ENCODE data around the gene DNAH9.

DNAH9 gene

DNA sequence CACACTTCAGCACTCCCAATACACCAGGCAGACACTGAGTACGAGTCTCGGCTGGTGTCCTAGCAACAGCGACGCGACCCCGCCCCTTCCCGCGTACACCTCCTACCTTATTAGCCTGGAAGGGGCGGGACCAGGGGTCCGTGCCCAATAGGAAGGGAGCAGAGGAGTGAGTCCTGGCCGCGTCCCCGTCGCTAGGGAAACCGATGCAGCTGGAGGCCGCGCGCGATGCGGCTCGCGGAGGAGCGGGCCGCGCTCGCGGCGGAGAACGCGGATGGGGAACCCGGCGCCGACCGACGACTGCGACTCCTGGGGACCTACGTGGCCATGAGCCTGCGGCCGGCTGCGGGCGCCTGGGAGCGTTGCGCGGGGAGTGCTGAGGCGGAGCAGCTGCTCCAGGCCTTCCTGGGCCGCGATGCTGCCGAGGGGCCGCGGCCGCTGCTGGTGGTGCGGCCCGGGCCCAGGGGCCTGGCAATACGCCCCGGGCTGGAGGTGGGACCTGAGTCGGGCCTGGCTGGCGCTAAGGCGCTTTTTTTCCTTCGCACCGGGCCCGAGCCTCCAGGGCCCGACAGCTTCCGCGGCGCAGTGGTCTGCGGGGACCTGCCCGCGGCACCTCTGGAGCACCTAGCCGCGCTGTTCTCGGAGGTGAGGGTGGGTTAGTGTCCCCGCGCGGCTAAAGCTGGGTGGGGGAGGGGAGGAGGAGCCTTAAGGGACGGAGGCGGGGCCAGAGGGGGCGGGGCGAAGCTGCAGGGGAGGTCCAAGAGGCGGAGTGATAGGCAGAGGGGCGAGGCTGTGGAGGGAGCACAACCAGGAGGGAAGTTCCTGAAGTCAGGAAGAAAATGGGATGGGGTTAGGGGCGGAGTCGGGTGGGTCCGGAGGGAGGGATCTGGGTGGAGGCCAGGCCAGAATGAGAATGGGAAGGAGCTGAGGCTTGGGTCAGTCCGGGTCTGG, at the start of gene DNAH9:
Gene DNAH9 (plus strand): TSS at position 197 of the 948 bp plus-strand sequence. CDS start 29 bp downstream, at position 226.
- peak; percentile 81 for FAIRE-seq

DNA sequence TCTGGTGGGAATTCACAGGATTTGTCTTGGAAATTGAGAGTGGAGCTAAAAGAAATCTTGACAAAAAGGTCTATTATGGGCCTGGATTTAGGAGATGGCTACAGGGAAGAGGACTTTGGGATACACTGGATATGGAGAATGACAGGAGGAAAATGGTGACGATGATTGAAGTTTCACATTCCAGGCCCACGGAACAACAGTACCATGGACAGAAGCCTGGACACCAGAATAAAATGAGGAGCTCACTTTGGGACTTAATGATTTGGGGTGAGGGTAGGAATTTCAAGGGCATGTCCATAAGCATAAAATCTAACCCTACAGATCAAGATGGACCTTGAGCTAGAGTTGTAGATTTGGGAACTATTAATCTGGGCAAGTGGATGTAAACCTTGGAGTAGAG, 47.8 kb upstream of the DNAH9 start:
- no peak for FAIRE-seq

GRCh38 chr17:11551442-11551841, 46.8 kb upstream of the DNAH9 start:
- FAIRE-seq = no peak

- no peak for FAIRE-seq
These were observed 45.1 kb upstream of the DNAH9 start for GRCh38 chr17:11553135-11553534.

- FAIRE-seq = no peak
These were observed 44.2 kb upstream of the DNAH9 start for GRCh38 chr17:11554042-11554441.

- no peak for FAIRE-seq
These were observed 43.7 kb upstream of the DNAH9 start for GRCh38 chr17:11554542-11554941.

DNA sequence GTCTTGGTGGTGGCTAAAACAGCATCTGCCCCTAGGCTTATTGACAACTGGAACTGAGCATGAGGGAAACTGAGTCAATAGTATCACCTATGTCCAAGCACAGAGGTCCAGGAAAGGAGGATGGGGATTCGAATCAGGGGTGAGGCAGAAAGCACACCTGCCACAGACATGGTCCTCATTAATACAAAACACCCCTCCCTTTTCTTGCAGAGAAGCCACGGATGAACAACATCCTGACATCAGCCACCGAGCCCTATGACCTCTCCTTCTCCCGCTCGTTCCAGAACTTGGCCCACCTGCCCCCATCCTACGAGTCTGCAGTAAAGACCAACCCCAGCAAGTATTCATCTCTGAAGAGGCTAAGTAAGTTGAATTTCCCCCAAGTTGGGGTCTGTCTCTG, 42.7 kb upstream of the DNAH9 start:
- no peak for FAIRE-seq

DNA sequence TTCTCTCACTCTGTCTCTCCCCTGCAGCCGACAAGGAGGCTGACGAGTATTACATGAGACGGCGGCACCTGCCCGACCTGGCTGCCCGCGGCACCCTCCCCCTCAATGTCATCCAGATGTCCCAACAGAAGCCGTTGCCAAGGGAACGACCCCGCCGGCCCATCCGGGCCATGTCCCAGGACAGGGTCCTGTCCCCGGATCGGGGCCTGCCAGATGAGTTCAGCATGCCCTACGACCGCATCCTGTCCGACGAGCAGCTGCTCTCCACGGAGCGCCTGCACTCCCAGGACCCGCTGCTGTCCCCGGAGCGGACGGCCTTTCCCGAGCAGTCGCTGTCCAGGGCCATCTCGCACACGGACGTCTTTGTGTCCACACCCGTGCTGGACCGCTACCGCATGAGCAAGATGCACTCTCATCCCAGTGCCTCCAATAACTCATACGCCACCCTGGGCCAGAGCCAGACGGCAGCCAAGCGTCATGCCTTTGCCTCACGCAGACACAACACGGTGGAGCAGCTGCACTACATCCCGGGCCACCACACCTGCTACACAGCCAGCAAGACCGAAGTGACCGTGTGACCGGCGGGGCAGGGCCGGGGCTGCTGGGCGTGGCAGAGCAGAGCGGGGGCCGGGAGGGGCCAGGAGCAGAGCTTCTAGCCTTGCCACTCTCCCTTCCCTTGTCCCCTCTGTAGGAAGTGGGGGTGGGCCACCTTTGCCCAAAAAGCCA, 40.4 kb upstream of the DNAH9 start:
- no peak for FAIRE-seq

DNA sequence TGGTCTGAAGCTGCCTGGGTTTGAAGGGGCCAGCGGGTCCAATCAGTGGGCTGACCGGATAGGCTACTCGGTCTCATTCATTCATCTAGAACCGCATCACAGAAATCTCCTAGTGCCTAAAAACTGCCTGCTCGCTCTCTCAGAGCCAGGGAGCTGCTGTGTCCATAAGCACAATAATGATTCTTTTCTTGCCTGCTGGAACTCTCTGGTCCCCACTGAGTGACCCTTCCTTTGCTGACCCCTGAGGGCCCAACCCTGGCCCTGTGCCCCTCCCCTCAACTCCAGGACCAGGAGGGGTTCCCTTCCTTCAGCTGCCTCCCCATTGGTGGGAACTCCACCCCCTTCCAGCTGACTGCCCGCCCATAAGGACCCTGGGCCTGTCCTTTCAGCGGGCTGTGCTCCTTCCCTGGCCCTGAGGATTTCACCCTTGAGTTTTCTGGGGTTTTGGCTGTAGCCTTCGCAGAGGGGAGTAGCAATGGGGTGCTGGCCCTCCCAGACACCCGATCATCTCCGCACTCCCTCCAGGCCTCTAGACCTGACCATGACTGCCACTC, 39.5 kb upstream of the DNAH9 start:
- no peak for FAIRE-seq

GRCh38 chr17:11559601-11560000, 38.7 kb upstream of the DNAH9 start:
- FAIRE-seq = no peak

DNA sequence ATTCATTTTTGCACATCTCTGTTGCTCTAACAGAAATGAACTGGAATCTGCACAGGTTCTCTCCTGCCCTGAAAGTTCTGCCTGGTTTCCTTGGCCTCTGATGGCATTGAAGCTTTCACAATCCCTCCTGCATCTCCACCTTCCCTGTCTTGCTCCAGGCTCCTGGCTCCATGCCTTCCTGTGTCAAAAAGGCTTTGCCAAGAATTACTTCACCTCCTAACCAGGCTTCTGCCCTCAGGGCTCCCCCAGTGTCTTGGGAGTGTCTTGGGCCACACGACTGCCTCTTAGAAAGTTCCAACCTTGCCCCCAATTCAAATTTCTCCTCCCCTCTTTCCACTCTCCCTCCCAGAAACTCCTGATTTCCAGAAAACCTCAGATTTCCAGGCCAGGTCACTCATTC, 37.0 kb upstream of the DNAH9 start:
- no peak for FAIRE-seq

DNA sequence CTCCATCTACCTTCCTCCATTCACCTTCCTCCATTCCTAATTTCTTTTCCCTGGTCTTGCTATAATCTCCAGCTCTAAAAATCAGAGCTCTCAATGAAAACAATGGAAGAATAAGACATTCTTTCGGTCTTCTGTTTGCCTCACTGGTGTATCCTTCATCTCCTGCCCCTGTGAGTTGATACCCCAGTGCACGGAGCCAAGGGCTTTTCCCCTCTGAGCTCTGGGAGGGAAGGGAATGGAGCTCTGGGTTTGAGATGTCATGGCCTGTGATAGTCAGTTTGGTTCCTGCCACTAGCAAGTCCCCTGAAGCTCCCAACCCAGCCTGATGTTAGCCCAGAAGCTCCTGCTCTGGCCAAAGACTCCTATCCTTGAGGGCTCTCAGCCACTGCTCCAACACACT, 36.6 kb upstream of the DNAH9 start:
- FAIRE-seq = no peak

- FAIRE-seq = no peak
These were observed 33.5 kb upstream of the DNAH9 start for GRCh38 chr17:11564589-11565380.

GRCh38 chr17:11565591-11565990, 32.7 kb upstream of the DNAH9 start:
- FAIRE-seq = no peak

- FAIRE-seq = no peak
These were observed 19.3 kb upstream of the DNAH9 start for GRCh38 chr17:11578998-11579397.

DNA sequence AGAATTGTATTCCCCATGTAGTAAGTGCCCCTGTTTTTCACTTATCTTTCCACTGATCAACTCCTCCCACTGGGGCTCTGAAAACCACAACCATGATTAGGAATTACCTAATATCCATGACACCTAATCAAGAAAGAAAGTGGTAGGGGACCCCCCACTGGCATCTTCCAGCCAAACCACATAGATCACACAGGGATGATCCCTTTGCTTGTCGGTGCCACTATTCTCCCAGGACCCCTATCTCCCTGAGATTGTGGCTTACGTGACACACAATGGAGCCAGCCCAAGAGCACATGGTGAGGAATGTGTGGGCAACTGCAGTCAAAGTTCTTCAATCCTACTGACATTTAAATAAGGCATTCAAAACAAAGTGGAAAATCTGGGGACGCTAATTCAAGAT, 17.6 kb upstream of the DNAH9 start:
- no peak for FAIRE-seq

DNA sequence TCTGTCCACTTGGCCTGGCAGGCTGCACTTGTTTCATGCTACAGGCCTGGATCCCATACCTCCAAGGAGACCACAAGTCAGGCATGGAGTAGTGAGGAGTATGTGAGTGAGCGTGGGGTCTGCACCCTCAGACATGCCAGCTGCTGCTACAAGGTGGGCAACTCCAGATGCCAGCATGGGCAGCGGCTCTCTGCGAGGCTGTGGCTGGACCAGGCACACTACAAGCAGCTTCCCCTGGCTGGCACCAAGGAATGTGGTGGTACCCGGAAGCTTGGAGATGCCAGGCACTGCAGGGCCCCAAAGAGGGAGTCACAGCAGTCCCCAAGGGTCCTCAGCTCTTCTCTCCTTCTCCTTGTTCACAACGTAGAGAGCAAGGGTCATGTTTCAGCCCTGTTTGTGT, 16.1 kb upstream of the DNAH9 start:
- no peak for FAIRE-seq

DNA sequence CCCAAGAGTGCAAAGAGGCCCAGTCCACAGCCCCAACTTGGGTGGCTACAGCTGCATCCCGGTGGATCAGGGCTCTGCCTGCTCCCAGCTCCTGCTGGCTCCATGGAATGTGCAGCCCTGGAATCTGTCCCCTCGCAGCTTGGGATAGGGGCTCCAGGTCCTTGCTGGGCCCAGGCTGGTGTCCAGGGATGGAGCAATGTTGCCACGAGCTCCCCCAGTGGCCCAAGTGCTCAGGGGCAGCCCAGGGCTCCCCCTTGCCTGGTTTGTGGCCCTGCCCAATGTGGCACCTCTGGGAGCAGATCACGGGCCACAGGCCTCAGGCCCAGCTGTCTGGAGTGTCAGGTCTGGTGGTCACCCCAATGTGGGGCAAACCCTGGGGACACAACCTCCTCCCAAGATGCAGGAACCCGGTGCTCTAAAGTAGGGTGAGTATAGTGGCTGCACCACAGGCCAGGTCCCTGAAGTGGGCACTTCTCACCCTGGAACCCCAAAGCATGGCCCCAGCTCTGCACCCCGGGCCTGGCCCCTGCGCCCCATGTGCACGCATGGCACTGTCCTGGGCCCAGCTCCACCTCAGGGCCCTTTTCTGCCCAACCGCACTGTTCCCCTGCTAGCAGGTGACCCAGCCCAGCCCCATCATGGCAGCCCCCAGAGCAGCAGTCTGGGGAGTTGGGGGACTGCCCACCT, 14.8 kb upstream of the DNAH9 start:
- FAIRE-seq = no peak

GRCh38 chr17:11589716-11590115, 8.6 kb upstream of the DNAH9 start:
- no peak for FAIRE-seq

DNA sequence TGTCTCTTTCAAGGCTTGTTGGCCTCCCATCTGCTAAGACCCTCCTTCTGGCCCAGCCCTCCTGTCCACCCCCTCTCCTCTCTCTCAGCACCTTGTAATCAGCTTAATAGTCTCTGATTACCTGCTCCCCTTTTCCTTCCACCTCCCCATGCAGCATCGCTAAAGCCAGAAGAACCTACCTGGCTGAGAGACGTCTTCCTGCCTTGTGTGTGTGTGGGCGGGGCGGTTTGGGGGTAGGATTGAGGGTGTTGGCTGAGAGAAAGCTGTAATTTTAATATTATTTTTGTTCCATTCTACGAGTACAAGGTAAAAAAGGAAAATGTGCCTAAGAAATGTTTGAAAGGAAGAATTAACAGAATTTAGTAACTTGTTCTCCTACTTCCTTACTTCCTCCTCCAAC, 3.4 kb downstream of the DNAH9 start:
- FAIRE-seq = no peak

DNA sequence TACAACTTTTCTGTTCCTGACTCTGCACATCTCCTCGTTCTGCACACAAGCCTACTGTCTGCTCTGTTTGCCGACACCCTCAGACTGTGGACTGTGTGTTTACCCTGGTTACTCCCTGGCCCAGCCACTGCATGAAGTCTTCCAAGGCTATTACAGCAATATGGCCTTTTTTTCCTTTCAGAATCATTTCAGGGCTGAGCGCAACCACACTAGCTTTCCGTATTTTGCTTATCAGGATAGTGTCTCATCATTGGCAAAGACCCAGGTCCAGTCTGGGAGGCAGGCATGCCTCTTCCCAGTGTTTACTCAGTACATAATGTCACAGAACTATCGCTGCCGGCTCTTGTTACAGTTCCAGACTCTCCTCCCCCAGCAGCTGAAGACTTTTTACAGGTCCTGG, 10.1 kb downstream of the DNAH9 start:
- FAIRE-seq = peak; percentile 58

- FAIRE-seq = no peak
These were observed 12.8 kb downstream of the DNAH9 start for GRCh38 chr17:11610999-11611566.

Measured in islet of Langerhans (tissue), 1 donor.